Activated T-helper 2 cell treated with anti-CD3 and anti-CD28 coated beads, Interferon-gamma antibody, Interleukin-2, Interleukin-4, amounts not matched to agents 10 μg/mL and 5 μg/mL and 100 μg/mL, durations not matched to agents 14 hours and 24 hours and 36 hours (primary cell): Measurements from ENCODE around the gene C5orf52. TPM values are rescaled to one million over a fixed set of nuclear protein-coding genes. Genes with fewer than 3 reads are reported as not detected.
"Not testable (repeated sequence)": the region's sequence is repeated elsewhere in the genome, so short reads cannot be mapped to it uniquely, and the experiment has no call there.

Source experiments
- DNase-seq: peaks from one replicate; pipeline ENCODE4 v3.0.0; 2021; ENCODE audit warnings: low spot score
- H3K27ac Mint-ChIP-seq: one replicate; pipeline ENCODE4 v1.8.0; 2021; ENCODE audit warnings: mixed read lengths
- H3K27me3 Mint-ChIP-seq: one replicate; pipeline ENCODE4 v1.8.0; 2021; ENCODE audit warnings: low read depth, mixed read lengths
- H3K36me3 Mint-ChIP-seq: one replicate; pipeline ENCODE4 v1.8.0; 2021; ENCODE audit warnings: low read depth, mixed read lengths
- H3K4me1 Mint-ChIP-seq: one replicate; pipeline ENCODE4 v1.8.0; 2021; ENCODE audit warnings: low read depth, mixed read lengths
- H3K4me3 Mint-ChIP-seq: one replicate; pipeline ENCODE4 v1.8.0; 2021; ENCODE audit warnings: low read depth, mild to moderate bottlenecking, moderate library complexity, mixed read lengths
- H3K9me3 Mint-ChIP-seq: one replicate; pipeline ENCODE4 v1.8.0; 2021; ENCODE audit warnings: mixed read lengths
- intact Hi-C: fragments of 100-400 bp; cut with micrococcal nuclease; formaldehyde crosslinking; loops from one replicate; pipeline ENCODE4 v1.15.1; 2023
- total RNA-seq: library from RNA; stranded (reverse); gene quantifications from 2 replicates; pipeline ENCODE4 v1.2.3, GENCODE V29; 2022

The C5orf52 gene
- total RNA-seq, 1 donor from 2014 or later: not detected

- no peaks in the 10 kb centered on the region for H3K27me3 Mint-ChIP-seq
- H3K9me3 Mint-ChIP-seq: peaks cover 52% of the 10 kb centered on the region
- peaks cover 27% of the 10 kb centered on the region for H3K36me3 Mint-ChIP-seq
- H3K4me3 Mint-ChIP-seq: no peak overlapping the region
- intact Hi-C loops: no loop called here
- no peaks in the 10 kb centered on the region for H3K4me1 Mint-ChIP-seq
- H3K27ac Mint-ChIP-seq: no peak overlapping the region
- DNase-seq: no peak
Measured at GRCh38 chr5:157658893-157659292, 12.4 kb upstream of the C5orf52 start.

- Mint-ChIP-seq H3K4me3 (no peak overlapping the region), H3K4me1 (no peaks in the 10 kb centered on the region), H3K9me3 (peaks cover 49% of the 10 kb centered on the region), H3K27me3 (no peaks in the 10 kb centered on the region), H3K27ac (no peak overlapping the region), H3K36me3 (peaks cover 30% of the 10 kb centered on the region)
- intact Hi-C loops: no loop called here
- no peak for DNase-seq
Measured at GRCh38 chr5:157659868-157660660, 11.3 kb upstream of the C5orf52 start.

- peaks cover 2% of the 10 kb centered on the region for H3K27me3 Mint-ChIP-seq
- H3K36me3 Mint-ChIP-seq: peaks cover 10% of the 10 kb centered on the region
- DNase-seq: no peak
- H3K4me3 Mint-ChIP-seq: no peak overlapping the region
- H3K27ac Mint-ChIP-seq: no peak overlapping the region
- H3K4me1 Mint-ChIP-seq: peaks cover 14% of the 10 kb centered on the region
- peaks cover 14% of the 10 kb centered on the region for H3K9me3 Mint-ChIP-seq
- intact Hi-C loops: no loop called here
Measured at GRCh38 chr5:157665467-157666070, 5.8 kb upstream of the C5orf52 start.

GRCh38 chr5:157668356-157668755, 3.0 kb upstream of the C5orf52 start:
- peaks cover 8% of the 10 kb centered on the region for H3K27me3 Mint-ChIP-seq
- peaks cover 8% of the 10 kb centered on the region for H3K36me3 Mint-ChIP-seq
- H3K4me1 Mint-ChIP-seq: peaks cover 28% of the 10 kb centered on the region
- H3K27ac Mint-ChIP-seq: no peak overlapping the region
- H3K4me3 Mint-ChIP-seq: no peak overlapping the region
- DNase-seq: no peak
- intact Hi-C loops: no loop called here
- H3K9me3 Mint-ChIP-seq: no peaks in the 10 kb centered on the region

GRCh38 chr5:157669701-157670097, 1.6 kb upstream of the C5orf52 start:
- Mint-ChIP-seq H3K27ac (peak overlapping the region; percentile 68), H3K27me3 (peaks cover 8% of the 10 kb centered on the region), H3K4me3 (peak overlapping the region; percentile 90), H3K9me3 (no peaks in the 10 kb centered on the region), H3K4me1 (peaks cover 28% of the 10 kb centered on the region), H3K36me3 (peaks cover 7% of the 10 kb centered on the region)
- intact Hi-C loops: loop anchor here (1.0 to 2.0 kb wide), 3 partner anchors 49 to 74 kb away; partner anchors contain the start of gene LSM11
- no peak for DNase-seq

GRCh38 chr5:157671592-157672330, 428 bp downstream of the C5orf52 start:
- peaks cover 8% of the 10 kb centered on the region for H3K27me3 Mint-ChIP-seq
- H3K4me3 Mint-ChIP-seq: peak overlapping the region; percentile 90
- no peaks in the 10 kb centered on the region for H3K9me3 Mint-ChIP-seq
- intact Hi-C loops: loop anchor here (2.0 kb wide), 2 partner anchors 47 to 65 kb away; no protein-coding TSS in a partner anchor
- peak overlapping the region; percentile 74 for H3K27ac Mint-ChIP-seq
- peaks cover 28% of the 10 kb centered on the region for H3K4me1 Mint-ChIP-seq
- peaks cover 5% of the 10 kb centered on the region for H3K36me3 Mint-ChIP-seq
- DNase-seq: no peak

- Mint-ChIP-seq H3K36me3 (peaks cover 5% of the 10 kb centered on the region), H3K9me3 (no peaks in the 10 kb centered on the region), H3K4me3 (no peak overlapping the region), H3K27ac (no peak overlapping the region), H3K27me3 (peaks cover 7% of the 10 kb centered on the region), H3K4me1 (peaks cover 28% of the 10 kb centered on the region)
- intact Hi-C loops: no loop called here
- no peak for DNase-seq
Measured at GRCh38 chr5:157672976-157673375, 1.6 kb downstream of the C5orf52 start.

- H3K36me3 Mint-ChIP-seq, H3K9me3 Mint-ChIP-seq, H3K27ac Mint-ChIP-seq, DNase-seq, H3K4me3 Mint-ChIP-seq, H3K27me3 Mint-ChIP-seq, intact Hi-C loops: not testable (repeated sequence)
- peaks cover 24% of the 10 kb centered on the region for H3K4me1 Mint-ChIP-seq
Measured at GRCh38 chr5:157674351-157674750, 3.0 kb downstream of the C5orf52 start.

GRCh38 chr5:157677931-157678330, 6.6 kb downstream of the C5orf52 start:
- H3K36me3 Mint-ChIP-seq: no peaks in the 10 kb centered on the region
- no peak for DNase-seq
- no peaks in the 10 kb centered on the region for H3K9me3 Mint-ChIP-seq
- H3K27ac Mint-ChIP-seq: no peak overlapping the region
- no peak overlapping the region for H3K4me3 Mint-ChIP-seq
- intact Hi-C loops: no loop called here
- no peaks in the 10 kb centered on the region for H3K4me1 Mint-ChIP-seq
- peaks cover 4% of the 10 kb centered on the region for H3K27me3 Mint-ChIP-seq

GRCh38 chr5:157679801-157680200, 8.5 kb downstream of the C5orf52 start:
- no peak for DNase-seq
- no peaks in the 10 kb centered on the region for H3K9me3 Mint-ChIP-seq
- intact Hi-C loops: no loop called here
- no peaks in the 10 kb centered on the region for H3K36me3 Mint-ChIP-seq
- no peaks in the 10 kb centered on the region for H3K4me1 Mint-ChIP-seq
- H3K27ac Mint-ChIP-seq: no peak overlapping the region
- peaks cover 4% of the 10 kb centered on the region for H3K27me3 Mint-ChIP-seq
- H3K4me3 Mint-ChIP-seq: no peak overlapping the region

GRCh38 chr5:157680239-157680638, 8.9 kb downstream of the C5orf52 start:
- Mint-ChIP-seq H3K27me3 (peaks cover 4% of the 10 kb centered on the region), H3K36me3 (no peaks in the 10 kb centered on the region), H3K9me3 (no peaks in the 10 kb centered on the region), H3K4me1 (no peaks in the 10 kb centered on the region), H3K27ac (no peak overlapping the region), H3K4me3 (no peak overlapping the region)
- no peak for DNase-seq
- intact Hi-C loops: no loop called here

- no peak overlapping the region for H3K27ac Mint-ChIP-seq
Measured at GRCh38 chr5:157681048-157681447, 9.7 kb downstream of the C5orf52 start.

GRCh38 chr5:157682257-157682656, 10.9 kb downstream of the C5orf52 start:
- no peaks in the 10 kb centered on the region for H3K9me3 Mint-ChIP-seq
- no peak overlapping the region for H3K27ac Mint-ChIP-seq
- H3K4me1 Mint-ChIP-seq: no peaks in the 10 kb centered on the region
- no peak overlapping the region for H3K4me3 Mint-ChIP-seq
- intact Hi-C loops: no loop called here
- H3K27me3 Mint-ChIP-seq: peaks cover 4% of the 10 kb centered on the region
- H3K36me3 Mint-ChIP-seq: no peaks in the 10 kb centered on the region
- no peak for DNase-seq

More at GRCh38 chr5:157681048-157681447, 9.7 kb downstream of the C5orf52 start:
- peaks cover 4% of the 10 kb centered on the region for H3K27me3 Mint-ChIP-seq
- no peak for DNase-seq
- H3K36me3 Mint-ChIP-seq: no peaks in the 10 kb centered on the region
- intact Hi-C loops: no loop called here
- no peak overlapping the region for H3K4me3 Mint-ChIP-seq
- no peaks in the 10 kb centered on the region for H3K9me3 Mint-ChIP-seq
- no peaks in the 10 kb centered on the region for H3K4me1 Mint-ChIP-seq
